Vagina (tissue), 2 donors: ENCODE data around the gene FOXO3. TPM values are rescaled to one million over a fixed set of nuclear protein-coding genes. Genes with fewer than 3 reads are reported as not detected.
"Not testable (repeated sequence)": the region's sequence is repeated elsewhere in the genome, so short reads cannot be mapped to it uniquely, and the experiment has no call there.

Experiments
- DNase-seq, 2 donors: peaks; one replicate each; pipeline ENCODE4 v3.0.0-alpha.2; 2017; ENCODE audit errors: extremely low spot score in 2 of 2
- H3K27ac ChIP-seq: fragments of 200-600 bp; sonication (generic); one replicate; pipeline ENCODE4 v1.5.1; 2019
- H3K27me3 ChIP-seq: fragments of 200-600 bp; sonication (generic); one replicate; pipeline ENCODE4 v1.5.1; 2019
- H3K36me3 ChIP-seq, 2 donors: fragments of 200-600 bp; sonication (generic); one replicate each; pipeline ENCODE4 v1.5.1; 2017 to 2019
- H3K4me1 ChIP-seq: fragments of 200-600 bp; sonication (generic); one replicate; pipeline ENCODE4 v1.5.1; 2019
- H3K4me3 ChIP-seq, 2 donors: fragments of 200-600 bp; sonication (generic); 1 replicate in 1 of 2; 2 replicates in 1 of 2; pipeline ENCODE4 v1.5.1; 2016 to 2019
- H3K9me3 ChIP-seq: fragments of 200-600 bp; sonication (generic); one replicate; pipeline ENCODE4 v1.5.1; 2019
- CTCF ChIP-seq, 3 experiments: fragments of 450-650 bp in 2 of 3; fragments of 200-600 bp in 1 of 3; sonication (generic) in 1 of 3; IDR thresholded peaks; one replicate each; pipeline ENCODE4 v1.5.1; 2017 to 2019; ENCODE audit warnings: antibody characterized with exemption in 3 of 3, mild to moderate bottlenecking in 2 of 3, moderate library complexity in 2 of 3
- POLR2A ChIP-seq, 2 donors: fragments of 450-650 bp; IDR thresholded peaks; one replicate each; pipeline ENCODE4 v1.6.1; 2017; ENCODE audit warnings: antibody characterized with exemption in 2 of 2, mild to moderate bottlenecking in 2 of 2, moderate library complexity in 2 of 2
- POLR2AphosphoS5 ChIP-seq, 2 donors: sonication (generic); formaldehyde crosslinking; IDR thresholded peaks; one replicate each; pipeline ENCODE4 v1.9.0; 2017; ENCODE audit warnings: antibody characterized with exemption in 2 of 2, mild to moderate bottlenecking in 2 of 2, low read depth in 1 of 2; ENCODE audit not compliant: insufficient read depth in 1 of 2
- intact Hi-C: fragments of 100-400 bp; cut with DNase I; formaldehyde crosslinking; loops from one replicate; pipeline ENCODE4 v1.15.1; 2023
- total RNA-seq: library from RNA; depleted of rRNA; stranded (reverse); fragments of >200 nt; gene quantifications from one replicate; pipeline ENCODE4 v1.2.3, GENCODE V29; 2016

FOXO3 gene
- total RNA-seq, 1 donor from 2014 or later: 110 TPM

- H3K36me3 ChIP-seq: peaks cover 0 to 14% of the 10 kb centered on the region in 2 donors
- intact Hi-C loops, DNase-seq: not testable (repeated sequence)
Observed at GRCh38 chr6:108683976-108684375, 123.3 kb downstream of the FOXO3 start.

GRCh38 chr6:108684771-108685329, 124.1 kb downstream of the FOXO3 start:
- peaks cover 51% of the 10 kb centered on the region for H3K4me1 ChIP-seq
- DNase-seq: no peak
- H3K27me3 ChIP-seq: no peaks in the 10 kb centered on the region
- intact Hi-C loops: no loop called here
- TF ChIP-seq CTCF (IDR thresholded peaks at IDR 0.05) (no peak), POLR2AphosphoS5 (IDR thresholded peaks at IDR 0.05; ENCODE audit: insufficient read depth in 1 of 2, low read depth in 1 of 2) (no peak), POLR2A (IDR thresholded peaks at IDR 0.05) (no peak)
- H3K9me3 ChIP-seq: no peaks in the 10 kb centered on the region
- H3K4me3 ChIP-seq: no peak overlapping the region
- peaks cover 0 to 14% of the 10 kb centered on the region in 2 donors for H3K36me3 ChIP-seq
- no peak overlapping the region for H3K27ac ChIP-seq

More at GRCh38 chr6:108683976-108684375, 123.3 kb downstream of the FOXO3 start:
- H3K9me3 ChIP-seq, H3K4me3 ChIP-seq, H3K27ac ChIP-seq, H3K27me3 ChIP-seq: not testable (repeated sequence)
- peaks cover 42% of the 10 kb centered on the region for H3K4me1 ChIP-seq

- peaks cover 55% of the 10 kb centered on the region for H3K4me1 ChIP-seq
- DNase-seq: no peak
- H3K27ac ChIP-seq: no peak overlapping the region
- H3K36me3 ChIP-seq: peaks cover 0 to 9% of the 10 kb centered on the region in 2 donors
- no peak overlapping the region for H3K4me3 ChIP-seq
- intact Hi-C loops: no loop called here
- H3K9me3 ChIP-seq: no peaks in the 10 kb centered on the region
- no peak for TF ChIP-seq POLR2AphosphoS5 (IDR thresholded peaks at IDR 0.05; ENCODE audit: insufficient read depth in 1 of 2, low read depth in 1 of 2)
- no peak for TF ChIP-seq CTCF (IDR thresholded peaks at IDR 0.05)
- TF ChIP-seq POLR2A (IDR thresholded peaks at IDR 0.05): no peak
- no peaks in the 10 kb centered on the region for H3K27me3 ChIP-seq
Observed at GRCh38 chr6:108685970-108686369, 125.3 kb downstream of the FOXO3 start.

GRCh38 chr6:108686896-108687295, 126.2 kb downstream of the FOXO3 start:
- H3K9me3 ChIP-seq: no peaks in the 10 kb centered on the region
- no peak overlapping the region for H3K27ac ChIP-seq
- intact Hi-C loops: no loop called here
- peaks cover 53% of the 10 kb centered on the region for H3K4me1 ChIP-seq
- no peaks in the 10 kb centered on the region for H3K27me3 ChIP-seq
- no peak for DNase-seq
- TF ChIP-seq CTCF (IDR thresholded peaks at IDR 0.05) (no peak), POLR2A (IDR thresholded peaks at IDR 0.05) (no peak), POLR2AphosphoS5 (IDR thresholded peaks at IDR 0.05; ENCODE audit: insufficient read depth in 1 of 2, low read depth in 1 of 2) (no peak)
- peaks cover 0 to 9% of the 10 kb centered on the region in 2 donors for H3K36me3 ChIP-seq
- H3K4me3 ChIP-seq: no peak overlapping the region

GRCh38 chr6:108687921-108688320, 127.2 kb downstream of the FOXO3 start:
- Histone ChIP-seq H3K4me3 (no peak overlapping the region), H3K27me3 (no peaks in the 10 kb centered on the region), H3K4me1 (peaks cover 42% of the 10 kb centered on the region), H3K9me3 (no peaks in the 10 kb centered on the region), H3K36me3 (peaks cover 0 to 9% of the 10 kb centered on the region in 2 donors), H3K27ac (no peak overlapping the region)
- intact Hi-C loops: no loop called here
- no peak for TF ChIP-seq POLR2A (IDR thresholded peaks at IDR 0.05)
- no peak for TF ChIP-seq CTCF (IDR thresholded peaks at IDR 0.05)
- TF ChIP-seq POLR2AphosphoS5 (IDR thresholded peaks at IDR 0.05; ENCODE audit: insufficient read depth in 1 of 2, low read depth in 1 of 2): no peak
- DNase-seq: no peak
